Astrocyte (in vitro differentiated cells and primary cell): ENCODE measurements around the gene CIPC. TPM values are rescaled to one million over a fixed set of nuclear protein-coding genes. Genes with fewer than 3 reads are reported as not detected.

Experiments used
- DNase-seq: peaks from one replicate; pipeline ENCODE4 v3.0.0-alpha.2; 2010; ENCODE audit warnings: low read depth
- FAIRE-seq: peaks from 2 replicates; lab custom pipeline; 2011; peaks lifted over from hg19 to GRCh38; lab: Jason Lieb, UNC
- H2AFZ ChIP-seq: 2 replicates; pipeline ENCODE4 v1.6.0; 2012; ENCODE audit warnings: low read depth, low read length, inconsistent platforms
- H3K27ac ChIP-seq: 2 replicates; pipeline ENCODE4 v1.5.1; 2011; ENCODE audit warnings: low read depth, low read length, inconsistent platforms
- H3K27me3 ChIP-seq: 2 replicates; pipeline ENCODE4 v1.6.0; 2011; ENCODE audit warnings: low read length, inconsistent platforms; ENCODE audit not compliant: insufficient read depth
- H3K36me3 ChIP-seq: 2 replicates; pipeline ENCODE4 v1.5.1; 2011; ENCODE audit warnings: low read length, inconsistent platforms; ENCODE audit not compliant: insufficient read depth
- H3K4me1 ChIP-seq: 2 replicates; pipeline ENCODE4 v1.5.1; 2011; ENCODE audit warnings: low read length, inconsistent platforms; ENCODE audit not compliant: insufficient read depth
- H3K4me2 ChIP-seq: 2 replicates; pipeline ENCODE4 v1.6.0; 2012; ENCODE audit warnings: low read length, inconsistent platforms
- H3K4me3 ChIP-seq: 2 replicates; pipeline ENCODE4 v1.5.1; 2011; ENCODE audit warnings: low read depth, mild to moderate bottlenecking, low read length, inconsistent platforms; ENCODE audit not compliant: insufficient read depth
- H3K79me2 ChIP-seq: 2 replicates; pipeline ENCODE4 v1.6.0; 2012; ENCODE audit warnings: mild to moderate bottlenecking, low read length, inconsistent platforms; ENCODE audit not compliant: insufficient read depth
- H3K9ac ChIP-seq: 2 replicates; pipeline ENCODE4 v1.6.0; 2012; ENCODE audit warnings: mild to moderate bottlenecking, low read length, inconsistent platforms
- H3K9me3 ChIP-seq: 2 replicates; pipeline ENCODE4 v1.5.1; 2012; ENCODE audit warnings: low read depth, mild to moderate bottlenecking, low read length, inconsistent platforms; ENCODE audit not compliant: insufficient read depth
- H4K20me1 ChIP-seq: 2 replicates; pipeline ENCODE4 v1.6.0; 2012; ENCODE audit warnings: low read length, inconsistent platforms; ENCODE audit not compliant: insufficient read depth
- H3K27ac Mint-ChIP-seq: one replicate; pipeline ENCODE4 v1.8.0; 2021; ENCODE audit warnings: mild to moderate bottlenecking, mixed read lengths; ENCODE audit not compliant: unreplicated experiment
- H3K27me3 Mint-ChIP-seq: one replicate; pipeline ENCODE4 v1.8.0; 2021; ENCODE audit warnings: low read depth, mixed read lengths; ENCODE audit not compliant: unreplicated experiment
- H3K36me3 Mint-ChIP-seq: one replicate; pipeline ENCODE4 v1.8.0; 2021; ENCODE audit warnings: low read depth, mixed read lengths; ENCODE audit not compliant: unreplicated experiment
- H3K4me1 Mint-ChIP-seq: one replicate; pipeline ENCODE4 v1.8.0; 2021; ENCODE audit warnings: low read depth, mixed read lengths; ENCODE audit not compliant: unreplicated experiment
- H3K4me3 Mint-ChIP-seq: one replicate; pipeline ENCODE4 v1.8.0; 2021; ENCODE audit warnings: mild to moderate bottlenecking, moderate library complexity, mixed read lengths; ENCODE audit not compliant: unreplicated experiment
- H3K9me3 Mint-ChIP-seq: one replicate; pipeline ENCODE4 v1.8.0; 2021; ENCODE audit warnings: mild to moderate bottlenecking, mixed read lengths; ENCODE audit not compliant: unreplicated experiment
- EZH2 ChIP-seq: IDR thresholded peaks from 2 replicates; pipeline ENCODE4 v1.6.1; 2012; ENCODE audit warnings: mild to moderate bottlenecking, low read length, inconsistent platforms; ENCODE audit not compliant: insufficient read depth
- total RNA-seq: library from RNA; stranded (reverse); gene quantifications from 2 replicates; pipeline ENCODE4 v1.2.1, GENCODE V29; 2021
- TF ChIP-seq, protein P1 (sequence below): IDR thresholded peaks from 2 replicates; pipeline ENCODE4 v1.5.1; 2011; ENCODE audit warnings: low read depth, mild to moderate bottlenecking, inconsistent platforms, low read length, moderate library complexity; ENCODE audit not compliant: insufficient read depth

CIPC gene
- total RNA-seq, 1 donor from 2014 or later, result 20.2 TPM

DNA sequence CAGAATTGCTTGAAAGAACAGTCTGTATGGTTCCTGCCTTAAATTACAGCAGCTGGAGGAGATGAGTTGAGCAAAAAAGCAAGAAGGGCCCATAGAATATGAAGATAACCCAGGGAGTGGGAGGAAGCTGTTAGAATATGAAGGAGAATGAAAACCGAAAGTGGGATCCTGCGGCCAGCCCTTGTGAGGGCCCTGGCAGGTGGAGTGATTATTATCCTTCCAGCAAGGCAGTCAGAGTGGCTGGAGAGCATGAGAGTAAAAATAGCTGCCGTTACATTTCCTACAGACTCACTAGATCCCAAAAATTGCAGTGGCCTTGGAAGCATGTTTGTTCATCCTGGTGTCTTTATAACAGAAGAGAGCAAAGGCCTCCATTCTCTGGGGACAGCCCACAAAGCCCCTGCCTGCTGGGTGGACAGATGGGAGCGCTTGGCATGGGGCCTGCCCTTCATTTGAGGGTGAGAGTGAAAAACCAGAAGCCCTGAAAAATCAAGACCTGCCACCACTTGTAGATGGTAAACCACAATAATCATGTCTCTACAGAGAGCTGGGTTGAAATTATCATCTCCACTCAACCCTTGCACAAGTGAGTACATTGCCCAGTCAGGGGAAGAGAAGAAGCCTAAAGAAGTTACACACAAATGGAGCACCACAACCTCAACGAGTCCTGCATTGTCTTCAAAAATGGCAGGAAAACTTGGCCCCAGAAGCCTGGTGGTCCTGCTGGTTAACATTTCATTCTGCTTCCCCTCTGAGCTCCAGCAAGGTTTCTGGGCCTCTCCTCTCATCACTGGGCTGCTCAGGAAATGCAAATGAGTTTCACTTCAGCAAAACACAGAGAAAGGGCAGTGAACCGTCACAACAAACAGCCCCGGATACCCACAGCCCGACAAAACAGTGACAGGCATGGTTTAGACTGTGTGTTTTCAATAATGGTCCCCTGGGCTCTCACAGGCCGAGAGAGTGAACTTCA is 23.0 kb downstream of the CIPC start:
- H3K4me1 Mint-ChIP-seq, result peaks cover 5% of the 10 kb centered on the region

DNA sequence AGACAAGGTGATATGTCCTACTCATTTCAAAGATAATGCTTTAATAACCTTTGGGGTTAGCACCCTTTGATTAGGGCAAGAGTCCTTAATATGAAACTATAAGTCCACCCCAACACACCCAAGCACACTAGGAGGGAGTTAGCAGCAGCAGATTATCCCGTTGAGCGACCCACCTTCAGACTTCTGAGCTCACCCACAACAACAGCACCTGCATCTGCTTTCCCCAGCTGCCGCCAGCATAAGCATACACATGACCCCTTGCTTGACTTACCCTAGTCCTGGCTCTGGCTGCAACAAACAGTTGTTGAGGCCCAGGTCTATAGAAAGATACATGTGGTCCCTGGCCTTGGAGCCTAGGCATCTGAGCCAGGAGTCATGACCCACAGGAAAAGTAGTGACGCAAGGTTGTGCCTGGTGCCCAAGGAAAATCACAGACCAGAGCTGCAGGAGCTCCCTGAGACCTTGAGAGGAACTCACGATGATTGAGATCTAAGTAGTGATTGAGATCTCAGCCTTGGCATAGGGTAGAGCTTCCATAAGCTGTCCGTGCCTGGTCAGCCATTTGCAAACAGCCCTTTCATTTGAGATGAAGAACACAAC is 24.6 kb downstream of the CIPC start:
- H3K4me3 Mint-ChIP-seq, result no peak overlapping the region

More for the DNA sequence above, 23.0 kb downstream of the CIPC start:
- Mint-ChIP-seq H3K36me3 (peaks cover 12% of the 10 kb centered on the region), H3K4me3 (no peak overlapping the region), H3K27me3 (peaks cover 16% of the 10 kb centered on the region), H3K27ac (no peak overlapping the region), H3K9me3 (no peaks in the 10 kb centered on the region)
- no peak overlapping the region for H2AFZ ChIP-seq
- H3K27me3 ChIP-seq, result peaks cover 14% of the 10 kb centered on the region
- no peaks in the 10 kb centered on the region for H3K79me2 ChIP-seq
- no peaks in the 10 kb centered on the region for H3K36me3 ChIP-seq
- H3K9ac ChIP-seq, result no peak overlapping the region
- peaks cover 6% of the 10 kb centered on the region for H4K20me1 ChIP-seq
- TF ChIP-seq, protein P1, sequence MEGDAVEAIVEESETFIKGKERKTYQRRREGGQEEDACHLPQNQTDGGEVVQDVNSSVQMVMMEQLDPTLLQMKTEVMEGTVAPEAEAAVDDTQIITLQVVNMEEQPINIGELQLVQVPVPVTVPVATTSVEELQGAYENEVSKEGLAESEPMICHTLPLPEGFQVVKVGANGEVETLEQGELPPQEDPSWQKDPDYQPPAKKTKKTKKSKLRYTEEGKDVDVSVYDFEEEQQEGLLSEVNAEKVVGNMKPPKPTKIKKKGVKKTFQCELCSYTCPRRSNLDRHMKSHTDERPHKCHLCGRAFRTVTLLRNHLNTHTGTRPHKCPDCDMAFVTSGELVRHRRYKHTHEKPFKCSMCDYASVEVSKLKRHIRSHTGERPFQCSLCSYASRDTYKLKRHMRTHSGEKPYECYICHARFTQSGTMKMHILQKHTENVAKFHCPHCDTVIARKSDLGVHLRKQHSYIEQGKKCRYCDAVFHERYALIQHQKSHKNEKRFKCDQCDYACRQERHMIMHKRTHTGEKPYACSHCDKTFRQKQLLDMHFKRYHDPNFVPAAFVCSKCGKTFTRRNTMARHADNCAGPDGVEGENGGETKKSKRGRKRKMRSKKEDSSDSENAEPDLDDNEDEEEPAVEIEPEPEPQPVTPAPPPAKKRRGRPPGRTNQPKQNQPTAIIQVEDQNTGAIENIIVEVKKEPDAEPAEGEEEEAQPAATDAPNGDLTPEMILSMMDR, result no peak
- no peak for TF ChIP-seq EZH2
- H3K4me3 ChIP-seq, result no peak overlapping the region
- no peaks in the 10 kb centered on the region for H3K9me3 ChIP-seq
- FAIRE-seq, result no peak
- no peak overlapping the region for H3K4me2 ChIP-seq
- DNase-seq, result no peak
- peaks cover 6% of the 10 kb centered on the region for H3K4me1 ChIP-seq
- no peak overlapping the region for H3K27ac ChIP-seq

More for the DNA sequence above, 24.6 kb downstream of the CIPC start:
- H3K27me3 ChIP-seq, result peaks cover 19% of the 10 kb centered on the region
- peaks cover 26% of the 10 kb centered on the region for H3K27me3 Mint-ChIP-seq
- H3K27ac ChIP-seq, result no peak overlapping the region
- H3K9me3 ChIP-seq, result no peaks in the 10 kb centered on the region
- H3K4me2 ChIP-seq, result no peak overlapping the region
- peaks cover 5% of the 10 kb centered on the region for H3K4me1 Mint-ChIP-seq
- H3K79me2 ChIP-seq, result no peaks in the 10 kb centered on the region
- TF ChIP-seq, protein P1, result no peak
- TF ChIP-seq EZH2, result no peak
- H3K36me3 ChIP-seq, result no peaks in the 10 kb centered on the region
- no peak overlapping the region for H2AFZ ChIP-seq
- FAIRE-seq (no peak), DNase-seq (no peak)
- no peak overlapping the region for H3K9ac ChIP-seq
- H4K20me1 ChIP-seq, result peaks cover 6% of the 10 kb centered on the region
- peaks cover 6% of the 10 kb centered on the region for H3K4me1 ChIP-seq
- no peaks in the 10 kb centered on the region for H3K9me3 Mint-ChIP-seq
- H3K36me3 Mint-ChIP-seq, result peaks cover 12% of the 10 kb centered on the region
- H3K27ac Mint-ChIP-seq, result no peak overlapping the region
- H3K4me3 ChIP-seq, result no peak overlapping the region
